PC-3 (cell line): ENCODE data around the gene MANEAL.

Source experiments
- EZH2 ChIP-seq: fragments of 300-600 bp; sonication (generic); IDR thresholded peaks from one replicate; pipeline ENCODE4 v1.6.1; 2017; ENCODE audit warnings: antibody characterized with exemption, mild to moderate bottlenecking, low read length; ENCODE audit not compliant: unreplicated experiment
- EZH2phosphoT487 ChIP-seq: fragments of 300-600 bp; sonication (generic); IDR thresholded peaks from 2 replicates; pipeline ENCODE4 v1.6.1; 2018; ENCODE audit warnings: mild to moderate bottlenecking, antibody characterized with exemption, low read length, borderline replicate concordance
- TF ChIP-seq, protein P1 (sequence below): fragments of 300-600 bp; sonication (generic); conservative IDR thresholded peaks from 2 replicates; pipeline ENCODE4 v1.5.1; 2017; ENCODE audit warnings: antibody characterized with exemption, low read depth, mild to moderate bottlenecking, low read length

DNA sequence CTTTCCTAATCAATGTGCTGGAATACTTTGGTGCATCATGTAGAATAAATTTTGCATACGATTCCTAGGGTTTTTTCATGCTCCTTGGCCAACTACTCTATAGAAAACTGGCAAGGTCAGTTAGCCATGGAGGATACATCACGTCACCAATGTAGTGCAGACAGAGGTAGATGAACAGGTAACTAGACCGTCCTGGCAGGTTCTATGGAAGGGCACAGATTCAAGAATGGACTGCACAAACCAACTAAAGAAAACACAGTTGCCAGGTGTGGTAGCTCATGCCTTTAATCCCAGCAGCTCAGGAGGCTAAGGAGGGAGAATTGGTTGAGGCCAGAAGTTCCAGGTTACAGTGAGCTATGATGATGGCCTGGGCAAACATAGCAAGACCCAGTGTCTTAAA, 55.8 kb downstream of the MANEAL start:
- TF ChIP-seq, protein P1, sequence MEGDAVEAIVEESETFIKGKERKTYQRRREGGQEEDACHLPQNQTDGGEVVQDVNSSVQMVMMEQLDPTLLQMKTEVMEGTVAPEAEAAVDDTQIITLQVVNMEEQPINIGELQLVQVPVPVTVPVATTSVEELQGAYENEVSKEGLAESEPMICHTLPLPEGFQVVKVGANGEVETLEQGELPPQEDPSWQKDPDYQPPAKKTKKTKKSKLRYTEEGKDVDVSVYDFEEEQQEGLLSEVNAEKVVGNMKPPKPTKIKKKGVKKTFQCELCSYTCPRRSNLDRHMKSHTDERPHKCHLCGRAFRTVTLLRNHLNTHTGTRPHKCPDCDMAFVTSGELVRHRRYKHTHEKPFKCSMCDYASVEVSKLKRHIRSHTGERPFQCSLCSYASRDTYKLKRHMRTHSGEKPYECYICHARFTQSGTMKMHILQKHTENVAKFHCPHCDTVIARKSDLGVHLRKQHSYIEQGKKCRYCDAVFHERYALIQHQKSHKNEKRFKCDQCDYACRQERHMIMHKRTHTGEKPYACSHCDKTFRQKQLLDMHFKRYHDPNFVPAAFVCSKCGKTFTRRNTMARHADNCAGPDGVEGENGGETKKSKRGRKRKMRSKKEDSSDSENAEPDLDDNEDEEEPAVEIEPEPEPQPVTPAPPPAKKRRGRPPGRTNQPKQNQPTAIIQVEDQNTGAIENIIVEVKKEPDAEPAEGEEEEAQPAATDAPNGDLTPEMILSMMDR: no peak
- no peak for TF ChIP-seq EZH2
- no peak for TF ChIP-seq EZH2phosphoT487
